Colonic mucosa (tissue), 4 donors: Measurements from ENCODE around the gene SNRPB2. TPM values are rescaled to one million over a fixed set of nuclear protein-coding genes. Genes with fewer than 3 reads are reported as not detected.

Experiments
- DNase-seq: peaks from one replicate; pipeline ENCODE4 v3.0.0-alpha.2; 2020
- H3K27ac ChIP-seq: fragments of 200-600 bp; one replicate; pipeline ENCODE4 v1.8.0; 2021
- H3K27me3 ChIP-seq: fragments of 200-600 bp; one replicate; pipeline ENCODE4 v1.8.0; 2021
- H3K36me3 ChIP-seq: fragments of 200-600 bp; one replicate; pipeline ENCODE4 v1.8.0; 2021
- H3K4me1 ChIP-seq: fragments of 200-600 bp; one replicate; pipeline ENCODE4 v1.8.0; 2021; ENCODE audit warnings: mild to moderate bottlenecking
- H3K4me3 ChIP-seq: fragments of 200-600 bp; one replicate; pipeline ENCODE4 v1.8.0; 2021
- H3K9ac ChIP-seq, 2 donors: one replicate each; pipeline ENCODE4 v1.7.0; 2013; ENCODE audit warnings: control low read depth in 2 of 2, low read depth in 2 of 2, low read length in 2 of 2
- H3K9me3 ChIP-seq: fragments of 200-600 bp; one replicate; pipeline ENCODE4 v1.8.0; 2021
- intact Hi-C: fragments of 100-400 bp; cut with DNase I; formaldehyde crosslinking; loops from one replicate; pipeline ENCODE4 v1.14.1; 2022
- total RNA-seq, 2 donors: library from RNA; stranded (reverse); fragmentation: NEBNext Ultra II Directional in 1 of 2; extraction: Animal tissue kit (Norgen Biotek cat#: 25700) in 1 of 2; gene quantifications; one replicate each; pipeline ENCODE4 v1.2.1, GENCODE V29; 2021
- TF ChIP-seq, protein P1 (sequence below): fragments of 200-600 bp; IDR thresholded peaks from one replicate; pipeline ENCODE4 v1.8.0; 2022; ENCODE audit warnings: antibody characterized with exemption, mild to moderate bottlenecking
- donor health status: healthy.
- donor health status: DM: no; HTN: no; CAD: no.
- donor health status: DM: no; HTN: no; CAD: no.

SNRPB2 gene
- total RNA-seq, 2 donors from 2014 or later = 36.7 to 51.4 TPM

DNA sequence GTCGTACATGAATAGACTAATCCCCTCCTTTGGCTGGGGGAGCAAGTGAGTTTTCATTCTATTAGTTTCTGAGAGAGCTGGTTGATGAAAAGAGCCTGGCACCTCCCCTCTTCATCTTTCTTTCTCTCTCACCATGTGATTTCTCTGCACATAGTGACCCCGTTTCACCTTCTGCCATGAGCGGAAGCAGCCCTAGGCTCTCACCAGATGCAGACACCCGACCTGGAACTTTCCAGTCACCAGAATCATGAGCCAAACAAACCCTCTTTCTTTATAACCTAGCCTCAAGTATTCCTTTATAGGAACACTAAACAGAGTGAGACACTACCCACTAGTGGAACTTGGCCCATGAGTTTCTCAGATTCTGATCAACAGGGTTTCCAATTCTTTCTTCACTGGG is 34.7 kb downstream of the SNRPB2 start:
- no peak overlapping the region for H3K9ac ChIP-seq
- H3K27me3 ChIP-seq = no peaks in the 10 kb centered on the region
- no peaks in the 10 kb centered on the region for H3K36me3 ChIP-seq
- no peaks in the 10 kb centered on the region for H3K4me1 ChIP-seq
- intact Hi-C loops = loop anchor here (5.0 kb wide), 1 partner anchor 1052 kb away; no protein-coding TSS in a partner anchor
- no peak for DNase-seq
- TF ChIP-seq, protein P1, sequence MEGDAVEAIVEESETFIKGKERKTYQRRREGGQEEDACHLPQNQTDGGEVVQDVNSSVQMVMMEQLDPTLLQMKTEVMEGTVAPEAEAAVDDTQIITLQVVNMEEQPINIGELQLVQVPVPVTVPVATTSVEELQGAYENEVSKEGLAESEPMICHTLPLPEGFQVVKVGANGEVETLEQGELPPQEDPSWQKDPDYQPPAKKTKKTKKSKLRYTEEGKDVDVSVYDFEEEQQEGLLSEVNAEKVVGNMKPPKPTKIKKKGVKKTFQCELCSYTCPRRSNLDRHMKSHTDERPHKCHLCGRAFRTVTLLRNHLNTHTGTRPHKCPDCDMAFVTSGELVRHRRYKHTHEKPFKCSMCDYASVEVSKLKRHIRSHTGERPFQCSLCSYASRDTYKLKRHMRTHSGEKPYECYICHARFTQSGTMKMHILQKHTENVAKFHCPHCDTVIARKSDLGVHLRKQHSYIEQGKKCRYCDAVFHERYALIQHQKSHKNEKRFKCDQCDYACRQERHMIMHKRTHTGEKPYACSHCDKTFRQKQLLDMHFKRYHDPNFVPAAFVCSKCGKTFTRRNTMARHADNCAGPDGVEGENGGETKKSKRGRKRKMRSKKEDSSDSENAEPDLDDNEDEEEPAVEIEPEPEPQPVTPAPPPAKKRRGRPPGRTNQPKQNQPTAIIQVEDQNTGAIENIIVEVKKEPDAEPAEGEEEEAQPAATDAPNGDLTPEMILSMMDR = no peak
- H3K9me3 ChIP-seq = no peaks in the 10 kb centered on the region
- no peak overlapping the region for H3K4me3 ChIP-seq
- no peak overlapping the region for H3K27ac ChIP-seq

DNA sequence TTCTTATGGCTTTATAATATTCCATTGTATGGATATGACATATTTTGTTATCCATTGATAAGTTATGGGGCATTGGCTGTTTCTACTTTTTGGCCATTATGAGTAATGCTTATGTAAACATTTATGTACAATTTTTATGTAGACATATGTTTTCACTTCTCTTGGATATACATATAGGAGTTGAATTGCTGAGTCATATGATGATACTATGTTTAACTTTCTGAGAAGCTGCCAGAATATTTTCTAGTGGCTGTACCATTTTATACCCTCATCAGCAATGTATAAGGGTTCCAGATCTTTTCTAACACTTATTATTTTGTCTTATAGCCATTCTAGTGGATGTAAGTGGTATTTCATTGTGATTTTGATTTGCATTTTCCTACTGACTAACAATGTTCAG is 41.4 kb downstream of the SNRPB2 start:
- intact Hi-C loops = no loop called here
- Histone ChIP-seq H3K27ac (no peak overlapping the region), H3K4me1 (no peaks in the 10 kb centered on the region), H3K4me3 (no peak overlapping the region), H3K9ac (no peak overlapping the region), H3K36me3 (no peaks in the 10 kb centered on the region), H3K27me3 (no peaks in the 10 kb centered on the region), H3K9me3 (no peaks in the 10 kb centered on the region)
- TF ChIP-seq, protein P1 = no peak
- no peak for DNase-seq

DNA sequence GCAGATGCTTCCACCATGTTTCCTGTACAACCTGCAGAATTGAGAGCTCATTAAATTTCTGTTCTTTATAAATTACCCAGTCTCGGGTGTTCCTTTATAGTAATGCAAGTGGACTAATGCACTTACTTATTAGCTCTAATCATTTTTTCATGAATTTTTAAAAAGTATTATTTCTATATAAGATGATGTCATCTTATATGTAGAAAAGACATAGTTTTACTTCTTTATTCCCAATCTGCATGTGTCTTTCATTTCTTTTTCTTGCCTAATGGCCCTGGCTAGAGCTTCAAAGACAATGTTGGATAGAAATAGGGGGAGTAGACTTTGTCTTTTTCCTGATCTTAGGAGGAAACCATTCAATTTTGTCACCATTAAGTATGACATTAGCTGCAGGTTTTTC is 46.1 kb downstream of the SNRPB2 start:
- Histone ChIP-seq H3K27ac (no peak overlapping the region), H3K36me3 (no peaks in the 10 kb centered on the region), H3K27me3 (no peaks in the 10 kb centered on the region), H3K4me1 (no peaks in the 10 kb centered on the region), H3K4me3 (no peak overlapping the region), H3K9ac (no peak overlapping the region), H3K9me3 (no peaks in the 10 kb centered on the region)
- TF ChIP-seq, protein P1 = no peak
- DNase-seq = no peak
- intact Hi-C loops = no loop called here

DNA sequence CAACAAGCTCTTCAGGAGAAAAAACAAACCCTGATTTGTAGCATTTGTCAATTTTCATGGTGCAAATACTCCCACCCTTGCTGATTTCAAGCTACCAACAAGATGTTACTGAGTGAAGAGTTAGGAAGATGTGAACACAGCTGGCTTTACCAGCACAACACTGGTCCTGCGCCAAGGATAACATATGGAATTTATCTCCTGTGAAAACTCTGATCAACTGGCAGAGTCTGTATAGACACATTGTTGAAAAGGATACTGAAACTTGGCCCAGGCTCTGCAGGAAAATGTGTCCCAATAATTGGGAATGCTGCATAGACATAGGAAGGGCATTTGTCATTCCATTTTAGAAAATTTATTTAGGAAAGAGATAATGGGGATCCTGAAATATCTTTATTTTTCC is 47.3 kb downstream of the SNRPB2 start:
- H3K4me3 ChIP-seq = no peak overlapping the region
- no peak overlapping the region for H3K9ac ChIP-seq
- H3K4me1 ChIP-seq = no peaks in the 10 kb centered on the region
- no peaks in the 10 kb centered on the region for H3K27me3 ChIP-seq
- no peaks in the 10 kb centered on the region for H3K9me3 ChIP-seq
- no peaks in the 10 kb centered on the region for H3K36me3 ChIP-seq
- intact Hi-C loops = no loop called here
- TF ChIP-seq, protein P1 = no peak
- H3K27ac ChIP-seq = no peak overlapping the region
- DNase-seq = no peak

DNA sequence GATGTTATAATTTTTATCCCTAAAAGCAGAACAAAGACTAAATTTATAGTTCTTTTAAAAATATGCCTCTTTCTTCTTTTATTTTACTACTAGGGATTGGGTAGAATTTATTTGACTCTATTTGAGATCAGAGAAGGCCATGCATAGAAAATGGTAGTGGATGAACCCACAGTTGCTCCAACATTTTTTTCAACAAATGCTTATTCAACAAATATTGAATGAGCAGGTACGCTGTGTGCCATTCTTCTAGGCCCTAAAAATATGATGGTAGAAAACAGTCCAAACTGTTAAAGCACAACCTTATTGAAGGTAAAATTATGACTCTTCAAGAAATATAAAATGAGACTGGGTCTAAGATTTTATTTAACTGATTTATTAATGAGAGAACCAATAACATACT is 48.3 kb downstream of the SNRPB2 start:
- intact Hi-C loops = no loop called here
- Histone ChIP-seq H3K27ac (no peak overlapping the region), H3K36me3 (no peaks in the 10 kb centered on the region), H3K4me1 (no peaks in the 10 kb centered on the region), H3K4me3 (no peak overlapping the region), H3K9me3 (no peaks in the 10 kb centered on the region), H3K27me3 (no peaks in the 10 kb centered on the region), H3K9ac (no peak overlapping the region)
- TF ChIP-seq, protein P1 = no peak
- DNase-seq = no peak

DNA sequence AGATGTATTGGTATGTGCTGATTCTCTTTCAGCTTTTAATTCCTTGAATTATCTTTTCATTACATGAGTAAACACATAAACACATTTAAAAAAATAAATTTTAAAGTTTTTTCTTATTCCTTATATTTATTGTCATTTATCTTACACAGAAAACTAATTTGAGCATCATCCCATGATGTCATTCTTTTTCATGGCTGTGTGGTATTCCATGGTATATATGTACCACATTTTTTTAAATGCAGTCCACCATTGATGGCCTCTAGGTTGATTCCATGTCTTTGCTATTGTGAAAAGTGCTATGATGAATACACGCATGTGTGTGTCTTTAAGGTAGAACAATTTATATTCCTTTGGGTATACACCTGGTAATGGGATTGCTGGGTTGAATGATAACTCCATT is 51.7 kb downstream of the SNRPB2 start:
- Histone ChIP-seq H3K36me3 (no peaks in the 10 kb centered on the region), H3K9me3 (no peaks in the 10 kb centered on the region), H3K27me3 (no peaks in the 10 kb centered on the region), H3K4me3 (no peak overlapping the region), H3K9ac (no peak overlapping the region), H3K27ac (no peak overlapping the region), H3K4me1 (no peaks in the 10 kb centered on the region)
- TF ChIP-seq, protein P1 = no peak
- intact Hi-C loops = no loop called here
- no peak for DNase-seq
